GM18499 (cell line): ENCODE results near the gene RAX2.

Source experiments
- ATAC-seq: cut with Tn5 transposase; IDR thresholded peaks from one replicate; pipeline ENCODE4 v1.9.1; 2021; ENCODE audit warnings: moderate number of reproducible peaks; ENCODE audit not compliant: insufficient read depth, unreplicated experiment

RAX2 gene

DNA sequence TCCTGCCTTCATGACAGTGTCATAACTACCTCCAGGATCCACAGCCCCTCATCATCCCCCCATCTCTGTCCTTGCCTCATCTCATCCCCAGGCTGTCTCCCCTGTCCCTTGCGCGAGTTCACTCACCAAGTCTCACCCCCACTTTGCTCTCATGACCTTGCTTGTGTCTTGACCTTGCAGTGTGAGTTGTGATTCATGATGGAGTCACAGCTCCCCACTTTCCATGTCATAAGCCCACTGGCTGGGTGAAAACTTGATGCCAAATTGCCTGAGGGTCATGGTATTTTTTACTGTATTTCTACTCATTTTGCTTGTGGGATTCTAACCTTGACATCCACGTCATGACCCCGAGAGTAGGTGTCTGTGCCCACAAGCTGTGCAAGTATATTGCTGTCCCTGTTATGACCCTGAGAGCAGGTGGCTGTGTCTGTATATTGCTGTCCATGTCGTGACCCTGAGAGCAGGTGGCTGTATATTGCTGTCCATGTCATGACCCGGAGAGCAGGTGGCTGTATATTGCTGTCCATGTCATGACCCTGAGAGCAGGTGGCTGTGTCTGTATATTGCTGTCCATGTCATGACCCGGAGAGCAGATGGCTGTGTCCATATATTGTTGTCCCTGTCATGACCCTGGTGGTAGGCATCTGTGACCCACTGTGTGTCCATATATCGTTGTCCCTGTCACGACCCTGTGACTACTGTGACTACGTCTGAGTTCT lies 34.4 kb downstream of the RAX2 start:
- ATAC-seq: no peak

DNA sequence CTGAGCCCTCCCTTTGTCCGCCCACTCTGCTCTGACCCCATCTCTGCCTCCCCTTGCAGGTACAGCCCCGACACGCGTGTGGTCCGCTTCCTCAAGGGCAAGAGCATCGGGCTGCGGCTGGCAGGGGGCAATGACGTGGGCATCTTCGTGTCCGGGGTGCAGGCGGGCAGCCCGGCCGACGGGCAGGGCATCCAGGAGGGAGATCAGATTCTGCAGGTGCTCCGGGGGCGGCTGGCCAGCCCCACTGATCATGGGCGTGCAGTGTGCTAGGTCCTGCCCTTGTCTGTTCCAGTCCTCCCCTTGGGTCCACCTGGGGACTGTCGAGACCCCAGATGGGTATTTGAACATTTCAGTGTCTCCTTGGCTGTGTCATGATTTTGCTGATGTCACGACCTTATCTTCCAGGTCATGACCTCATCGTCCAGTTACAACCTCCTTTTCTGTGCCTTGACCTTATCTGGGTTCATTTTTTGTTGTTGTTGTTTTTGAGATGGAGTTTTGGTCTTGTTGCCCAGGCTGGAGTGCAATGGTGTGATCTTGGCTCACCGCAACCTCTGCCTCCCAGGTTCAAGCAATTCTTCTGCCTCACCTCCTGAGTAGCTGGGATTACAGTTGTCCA lies 35.8 kb downstream of the RAX2 start:
- no peak for ATAC-seq

GRCh38 chr19:3734310-3734600 lies 37.8 kb downstream of the RAX2 start:
- no peak for ATAC-seq

GRCh38 chr19:3733549-3734309 lies 38.3 kb downstream of the RAX2 start:
- ATAC-seq: no peak

DNA sequence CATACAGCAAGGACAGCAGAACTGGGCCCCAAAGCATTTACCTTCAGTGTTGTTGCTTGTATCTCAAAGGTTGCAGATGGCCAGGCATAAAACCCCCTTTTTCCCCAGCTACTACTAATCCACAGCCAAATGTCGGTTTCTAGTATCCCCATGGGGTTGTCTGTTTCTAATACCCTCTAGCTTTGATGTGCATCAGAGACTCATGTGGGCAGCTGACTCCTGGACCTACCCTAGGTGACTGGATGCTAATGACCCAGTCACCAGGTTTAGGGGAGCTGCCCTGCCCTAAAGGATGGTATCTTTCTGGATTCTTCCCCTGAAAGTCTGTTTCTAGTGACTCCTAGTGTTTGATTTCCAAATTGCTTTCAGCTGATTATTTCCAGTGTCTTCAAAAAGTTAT lies 39.9 kb downstream of the RAX2 start:
- no peak for ATAC-seq

GRCh38 chr19:3730457-3730958 lies 41.5 kb downstream of the RAX2 start:
- no peak for ATAC-seq

- ATAC-seq: no peak
Observed at GRCh38 chr19:3725640-3726310, 46.3 kb downstream of the RAX2 start.

DNA sequence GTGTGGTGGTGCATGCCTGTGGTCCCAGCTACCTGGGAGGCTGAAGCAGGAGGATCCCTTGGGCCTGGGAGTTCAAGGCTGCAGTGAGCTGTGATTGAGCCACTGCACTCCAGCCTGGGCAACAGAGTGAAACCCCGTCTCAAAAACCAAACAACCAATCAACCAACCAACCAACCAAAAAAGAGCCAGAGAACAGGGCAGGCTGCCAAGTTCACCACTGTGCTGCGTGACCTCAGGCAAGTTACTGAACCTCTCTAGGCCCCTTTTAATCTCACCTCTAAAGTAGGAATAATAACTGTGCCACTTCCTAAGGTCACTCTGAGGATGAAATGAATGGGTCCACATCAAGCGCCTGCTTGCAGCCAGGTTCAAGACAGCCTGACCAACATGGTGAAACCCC lies 46.9 kb downstream of the RAX2 start:
- no peak for ATAC-seq

DNA sequence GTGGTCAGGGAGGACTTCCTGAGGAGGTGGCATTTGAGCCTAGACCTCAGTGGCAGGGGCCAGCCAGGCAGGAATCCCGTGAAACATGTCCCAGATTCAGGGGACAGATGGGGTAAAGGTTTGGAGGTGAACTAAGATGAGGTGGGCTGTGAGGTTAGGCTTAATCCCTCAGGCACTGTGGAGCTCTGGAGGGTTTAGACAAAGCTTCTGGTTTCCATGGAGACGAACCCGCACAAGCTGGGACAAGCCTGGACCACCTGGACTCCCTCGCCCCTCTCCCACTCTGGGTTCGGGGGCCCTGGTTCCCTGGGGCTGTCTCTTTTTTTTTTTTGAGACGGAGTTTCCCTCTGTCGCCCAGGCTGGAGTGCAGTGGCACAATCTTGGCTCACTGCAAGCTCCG lies 48.1 kb downstream of the RAX2 start:
- ATAC-seq: no peak

GRCh38 chr19:3723110-3723488 lies 48.9 kb downstream of the RAX2 start:
- ATAC-seq: no peak

DNA sequence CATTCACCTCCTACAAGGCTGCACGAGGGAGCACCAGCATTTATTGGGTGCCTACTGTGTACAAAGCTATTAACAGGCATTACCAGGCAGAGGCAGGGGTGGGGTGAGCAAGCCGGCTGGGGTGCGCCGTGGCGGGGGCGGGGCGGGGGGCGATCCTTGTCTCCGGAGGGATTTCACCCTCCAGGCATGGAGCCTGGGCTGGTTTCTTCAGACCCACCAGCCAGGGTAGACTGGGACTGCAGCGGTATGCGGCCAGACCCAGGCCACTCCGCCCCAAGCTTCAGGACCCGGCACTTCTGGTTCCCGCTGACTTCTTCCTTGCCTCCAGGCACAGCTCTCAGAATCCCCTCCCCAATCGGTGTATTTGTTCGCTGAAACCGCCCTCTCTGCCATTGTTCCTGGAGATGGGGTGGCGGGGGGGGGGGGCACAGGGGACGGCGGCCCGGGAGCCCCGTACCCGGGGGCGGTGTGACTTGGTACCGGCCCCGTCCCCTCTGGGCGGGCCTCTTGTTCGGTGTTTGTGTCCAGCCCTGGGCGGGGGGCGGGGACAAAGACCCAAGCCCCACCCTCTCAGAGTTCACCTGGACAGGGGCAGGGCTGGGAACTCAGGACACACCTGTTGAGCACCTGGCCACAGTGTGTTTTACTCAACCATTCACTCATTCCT lies 49.5 kb downstream of the RAX2 start:
- no peak for ATAC-seq

DNA sequence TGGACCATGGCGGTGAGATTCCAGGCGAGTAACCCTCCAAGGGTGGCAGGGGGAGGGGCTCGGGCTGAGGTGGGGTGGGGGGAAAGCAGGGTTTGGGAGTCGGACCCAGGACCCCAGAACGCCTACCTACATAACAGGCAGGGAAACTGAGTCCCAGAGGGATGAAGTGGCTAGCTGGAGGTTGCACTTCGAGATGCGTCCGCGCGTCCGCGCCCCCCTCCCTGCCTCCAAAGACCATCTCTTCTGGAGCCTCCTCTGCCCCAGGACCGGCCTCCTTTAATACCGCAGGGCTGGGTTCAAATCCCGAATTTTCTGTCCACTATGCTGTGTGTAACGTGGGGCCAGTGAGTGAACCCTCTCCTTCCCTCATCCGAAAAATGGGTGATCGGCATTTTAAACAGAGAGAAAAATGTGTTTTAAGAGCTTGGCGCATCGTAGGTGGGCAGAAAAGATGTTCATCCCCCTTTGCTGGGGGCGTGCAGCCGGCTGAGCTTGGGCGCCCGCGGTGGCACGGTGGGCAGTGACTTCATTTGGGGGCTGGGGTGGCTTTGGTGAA lies 50.1 kb downstream of the RAX2 start:
- no peak for ATAC-seq

DNA sequence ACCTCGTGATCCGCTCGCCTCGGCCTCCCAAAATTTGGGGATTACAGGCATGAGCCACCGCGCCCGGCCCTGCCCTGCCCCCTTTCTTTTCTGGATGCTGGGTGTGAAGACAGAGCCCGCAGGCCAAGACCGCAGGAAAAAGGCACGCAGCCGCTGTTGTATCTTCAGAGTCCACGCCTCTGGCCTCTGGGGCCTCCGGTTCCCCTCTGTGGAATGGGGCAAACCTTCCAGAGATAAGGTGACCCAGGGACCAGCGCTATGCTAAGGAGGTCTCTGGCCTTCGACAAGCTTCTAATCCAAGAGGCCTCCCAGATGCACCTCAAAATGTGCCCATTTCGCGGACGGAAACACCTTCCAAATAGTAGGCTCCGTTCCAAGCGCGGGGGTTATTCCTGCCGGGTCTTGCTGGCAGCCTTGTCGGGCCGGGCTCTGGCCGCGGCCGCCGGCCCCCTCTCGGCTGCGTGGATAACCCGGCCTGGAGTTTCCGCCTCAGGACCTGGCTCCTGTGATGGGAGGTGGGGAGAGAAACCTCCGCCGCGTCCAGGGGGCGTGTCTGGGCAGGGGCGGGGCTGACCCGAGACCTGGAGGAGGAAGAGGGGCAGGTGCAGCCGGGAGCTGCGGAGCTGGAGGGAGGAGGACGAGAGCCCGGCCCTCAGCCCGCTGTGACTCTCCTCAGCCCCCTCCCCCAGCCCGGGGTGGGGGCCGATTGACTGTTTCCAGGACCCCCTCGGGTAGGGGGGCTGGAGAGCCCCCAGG lies 50.7 kb downstream of the RAX2 start:
- no peak for ATAC-seq

DNA sequence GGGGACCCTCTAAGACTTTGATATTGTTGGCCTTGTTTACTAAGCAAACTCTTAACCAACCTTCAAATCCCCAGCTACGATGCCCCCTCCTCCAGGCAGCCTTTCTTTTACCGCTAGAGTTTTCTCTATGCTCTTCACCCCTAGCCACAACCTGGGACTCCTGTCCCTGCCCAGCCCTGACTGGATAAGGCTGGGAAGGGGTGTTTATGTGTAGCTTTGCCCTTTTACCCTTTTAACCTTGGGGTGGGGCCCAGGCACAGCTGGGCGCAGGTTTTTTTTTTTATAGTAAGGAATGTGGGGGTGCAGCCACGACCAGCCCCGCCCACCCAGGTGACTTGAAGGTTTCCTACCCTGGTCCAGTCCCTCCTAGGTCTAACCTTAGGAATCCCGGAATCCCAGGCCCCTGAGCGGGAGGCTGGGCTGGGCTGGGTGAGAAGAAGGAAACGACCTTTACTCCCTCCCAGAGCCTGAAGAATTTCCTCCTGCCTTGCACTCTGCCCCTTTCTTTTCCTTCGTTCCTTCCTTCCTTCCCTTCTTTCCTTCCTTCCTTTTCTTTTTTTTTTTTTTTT lies 51.6 kb downstream of the RAX2 start:
- ATAC-seq: no peak

GRCh38 chr19:3719868-3720267 lies 52.2 kb downstream of the RAX2 start:
- ATAC-seq: no peak
